Ishikawa (cell line): Measurements from ENCODE around the gene ATG7.

Source experiments
- CEBPB ChIP-seq: IDR thresholded peaks from 2 replicates; pipeline ENCODE4 v1.6.1; 2012
- CREB1 ChIP-seq: IDR thresholded peaks from 2 replicates; pipeline ENCODE4 v1.6.1; 2012; ENCODE audit warnings: low read depth
- EGR1 ChIP-seq: IDR thresholded peaks from 2 replicates; pipeline ENCODE4 v1.6.1; 2012
- EP300 ChIP-seq: IDR thresholded peaks from 2 replicates; pipeline ENCODE4 v1.6.1; 2012; ENCODE audit warnings: borderline replicate concordance
- FOXM1 ChIP-seq: IDR thresholded peaks from 2 replicates; pipeline ENCODE4 v1.6.1; 2012; ENCODE audit warnings: low read depth, borderline replicate concordance
- NFIC ChIP-seq: IDR thresholded peaks from 2 replicates; pipeline ENCODE4 v1.6.1; 2012
- RAD21 ChIP-seq: IDR thresholded peaks from 2 replicates; pipeline ENCODE4 v1.6.1; 2012; ENCODE audit warnings: low read depth
- TAF1 ChIP-seq: IDR thresholded peaks from 2 replicates; pipeline ENCODE4 v1.6.1; 2012; ENCODE audit warnings: low read depth, mild to moderate bottlenecking
- TCF12 ChIP-seq: IDR thresholded peaks from 2 replicates; pipeline ENCODE4 v1.6.1; 2012; ENCODE audit warnings: low read depth
- TEAD4 ChIP-seq: IDR thresholded peaks from 2 replicates; pipeline ENCODE4 v1.6.1; 2012
- YY1 ChIP-seq: IDR thresholded peaks from 2 replicates; pipeline ENCODE4 v1.6.1; 2012; ENCODE audit warnings: low read depth
- ZBTB7A ChIP-seq: IDR thresholded peaks from 2 replicates; pipeline ENCODE4 v1.6.1; 2012; ENCODE audit warnings: low read depth
- TF ChIP-seq, protein P1 (sequence below): IDR thresholded peaks from 2 replicates; pipeline ENCODE4 v1.6.1; 2012
- TF ChIP-seq, protein P2 (sequence below): IDR thresholded peaks from 2 replicates; pipeline ENCODE4 v1.6.1; 2012; ENCODE audit warnings: low read depth, mild to moderate bottlenecking
- TF ChIP-seq, protein P3 (sequence below): IDR thresholded peaks from 2 replicates; pipeline ENCODE4 v1.6.1; 2012

The ATG7 gene

DNA sequence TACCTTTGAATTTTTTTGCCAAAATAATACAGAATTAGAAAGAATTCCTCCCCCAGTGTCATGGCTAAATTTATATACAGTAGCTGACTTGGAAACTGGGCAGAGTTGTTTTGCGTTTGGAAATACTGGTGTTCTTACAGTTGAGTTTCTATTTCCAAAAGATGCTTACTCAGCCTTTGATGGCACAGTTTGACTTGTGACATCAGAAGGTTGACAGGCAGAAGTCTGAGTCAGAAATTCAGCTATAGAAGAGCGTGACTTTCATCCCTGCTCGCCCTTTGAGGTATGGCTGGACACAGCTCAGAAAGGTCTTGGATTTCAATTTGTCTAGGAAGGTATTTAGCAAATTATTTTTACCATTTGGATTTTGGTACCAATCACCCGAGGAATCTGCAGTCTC is 195.7 kb downstream of the ATG7 start:
- TF ChIP-seq CREB1, result no peak
- TF ChIP-seq, protein P1, sequence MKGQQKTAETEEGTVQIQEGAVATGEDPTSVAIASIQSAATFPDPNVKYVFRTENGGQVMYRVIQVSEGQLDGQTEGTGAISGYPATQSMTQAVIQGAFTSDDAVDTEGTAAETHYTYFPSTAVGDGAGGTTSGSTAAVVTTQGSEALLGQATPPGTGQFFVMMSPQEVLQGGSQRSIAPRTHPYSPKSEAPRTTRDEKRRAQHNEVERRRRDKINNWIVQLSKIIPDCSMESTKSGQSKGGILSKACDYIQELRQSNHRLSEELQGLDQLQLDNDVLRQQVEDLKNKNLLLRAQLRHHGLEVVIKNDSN, result no peak
- TF ChIP-seq TAF1, result no peak
- TF ChIP-seq CEBPB, result no peak
- no peak for TF ChIP-seq NFIC
- no peak for TF ChIP-seq RAD21
- no peak for TF ChIP-seq EP300
- TF ChIP-seq, protein P2, sequence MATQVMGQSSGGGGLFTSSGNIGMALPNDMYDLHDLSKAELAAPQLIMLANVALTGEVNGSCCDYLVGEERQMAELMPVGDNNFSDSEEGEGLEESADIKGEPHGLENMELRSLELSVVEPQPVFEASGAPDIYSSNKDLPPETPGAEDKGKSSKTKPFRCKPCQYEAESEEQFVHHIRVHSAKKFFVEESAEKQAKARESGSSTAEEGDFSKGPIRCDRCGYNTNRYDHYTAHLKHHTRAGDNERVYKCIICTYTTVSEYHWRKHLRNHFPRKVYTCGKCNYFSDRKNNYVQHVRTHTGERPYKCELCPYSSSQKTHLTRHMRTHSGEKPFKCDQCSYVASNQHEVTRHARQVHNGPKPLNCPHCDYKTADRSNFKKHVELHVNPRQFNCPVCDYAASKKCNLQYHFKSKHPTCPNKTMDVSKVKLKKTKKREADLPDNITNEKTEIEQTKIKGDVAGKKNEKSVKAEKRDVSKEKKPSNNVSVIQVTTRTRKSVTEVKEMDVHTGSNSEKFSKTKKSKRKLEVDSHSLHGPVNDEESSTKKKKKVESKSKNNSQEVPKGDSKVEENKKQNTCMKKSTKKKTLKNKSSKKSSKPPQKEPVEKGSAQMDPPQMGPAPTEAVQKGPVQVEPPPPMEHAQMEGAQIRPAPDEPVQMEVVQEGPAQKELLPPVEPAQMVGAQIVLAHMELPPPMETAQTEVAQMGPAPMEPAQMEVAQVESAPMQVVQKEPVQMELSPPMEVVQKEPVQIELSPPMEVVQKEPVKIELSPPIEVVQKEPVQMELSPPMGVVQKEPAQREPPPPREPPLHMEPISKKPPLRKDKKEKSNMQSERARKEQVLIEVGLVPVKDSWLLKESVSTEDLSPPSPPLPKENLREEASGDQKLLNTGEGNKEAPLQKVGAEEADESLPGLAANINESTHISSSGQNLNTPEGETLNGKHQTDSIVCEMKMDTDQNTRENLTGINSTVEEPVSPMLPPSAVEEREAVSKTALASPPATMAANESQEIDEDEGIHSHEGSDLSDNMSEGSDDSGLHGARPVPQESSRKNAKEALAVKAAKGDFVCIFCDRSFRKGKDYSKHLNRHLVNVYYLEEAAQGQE, result no peak
- no peak for TF ChIP-seq FOXM1
- TF ChIP-seq EGR1, result no peak
- TF ChIP-seq YY1, result no peak
- TF ChIP-seq, protein P3, sequence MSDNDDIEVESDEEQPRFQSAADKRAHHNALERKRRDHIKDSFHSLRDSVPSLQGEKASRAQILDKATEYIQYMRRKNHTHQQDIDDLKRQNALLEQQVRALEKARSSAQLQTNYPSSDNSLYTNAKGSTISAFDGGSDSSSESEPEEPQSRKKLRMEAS, result no peak
- TF ChIP-seq ZBTB7A, result no peak
- no peak for TF ChIP-seq TEAD4
- TF ChIP-seq TCF12, result no peak

DNA sequence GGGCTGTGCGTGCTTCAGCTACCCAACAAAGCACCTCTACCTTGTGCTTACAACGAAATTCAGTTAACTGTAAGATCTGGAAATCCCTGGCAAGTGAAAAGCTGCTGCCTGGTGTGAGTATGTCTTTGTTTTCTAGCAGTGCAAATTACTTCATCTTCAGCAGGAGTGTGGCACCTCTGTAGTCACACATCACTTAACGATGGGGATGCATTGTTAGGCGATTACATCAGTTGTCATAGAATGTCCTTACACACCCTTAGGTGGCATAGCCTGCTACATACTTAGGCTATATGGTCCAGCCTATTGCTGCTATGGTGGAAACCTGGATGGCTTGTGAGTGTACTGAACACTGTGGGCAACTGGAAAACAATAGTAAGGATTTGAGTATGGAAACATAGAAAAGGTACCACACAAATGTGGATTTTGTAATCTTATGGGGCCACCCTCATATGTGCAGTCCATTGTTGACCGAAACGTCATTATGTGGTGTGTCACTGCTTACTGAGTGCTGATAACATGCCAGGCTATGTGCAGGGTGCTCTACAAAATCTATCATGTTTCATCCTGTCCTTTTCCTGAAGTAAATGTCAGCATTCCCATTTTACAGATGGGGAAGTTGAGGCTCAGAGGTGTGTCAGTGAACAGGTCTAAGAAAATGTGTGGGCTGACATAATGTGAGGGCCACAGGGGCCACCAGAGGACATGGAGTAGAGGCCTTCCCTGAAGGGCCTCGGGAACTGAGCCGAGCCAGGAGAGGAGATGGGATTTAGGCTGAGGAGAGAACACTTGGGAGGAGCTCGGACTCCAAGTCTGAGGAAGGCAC is 198.0 kb downstream of the ATG7 start:
- no peak for TF ChIP-seq TEAD4
- TF ChIP-seq, protein P2, result no peak
- TF ChIP-seq CREB1, result no peak
- no peak for TF ChIP-seq RAD21
- TF ChIP-seq, protein P1, result no peak
- no peak for TF ChIP-seq FOXM1
- no peak for TF ChIP-seq YY1
- no peak for TF ChIP-seq EP300
- no peak for TF ChIP-seq TCF12
- no peak for TF ChIP-seq ZBTB7A
- TF ChIP-seq TAF1, result no peak
- TF ChIP-seq, protein P3, result no peak
- TF ChIP-seq CEBPB, result no peak
- TF ChIP-seq EGR1, result no peak
- no peak for TF ChIP-seq NFIC

DNA sequence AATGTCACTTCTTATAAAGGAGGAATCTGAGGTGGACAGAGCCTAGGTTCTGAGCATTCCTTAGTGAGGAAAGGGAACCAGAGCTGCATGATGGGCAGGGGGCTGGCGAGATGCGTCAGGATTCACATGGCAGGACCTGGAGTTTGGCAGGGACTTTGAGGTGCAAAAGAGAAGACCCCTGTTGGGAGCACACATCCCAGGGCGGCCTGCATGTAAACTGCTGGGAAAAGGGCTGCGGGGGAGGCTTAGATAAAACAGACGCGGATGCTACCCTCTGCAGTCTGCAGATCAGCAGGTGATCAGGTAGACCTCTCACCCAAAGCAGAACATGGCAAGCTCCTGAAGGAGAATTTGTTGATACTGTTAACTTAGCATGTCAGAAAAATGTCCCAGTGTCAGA is 203.1 kb downstream of the ATG7 start:
- no peak for TF ChIP-seq EP300
- TF ChIP-seq TEAD4, result no peak
- no peak for TF ChIP-seq YY1
- TF ChIP-seq FOXM1, result no peak
- TF ChIP-seq, protein P1, result no peak
- TF ChIP-seq, protein P2, result no peak
- TF ChIP-seq TAF1, result no peak
- TF ChIP-seq CEBPB, result no peak
- no peak for TF ChIP-seq NFIC
- no peak for TF ChIP-seq EGR1
- no peak for TF ChIP-seq TCF12
- no peak for TF ChIP-seq ZBTB7A
- TF ChIP-seq, protein P3, result no peak
- TF ChIP-seq CREB1, result no peak
- TF ChIP-seq RAD21, result no peak
